Umbilical cord (tissue), 2 donors: ENCODE data around the gene DIAPH2. TPM values are rescaled to one million over a fixed set of nuclear protein-coding genes. Genes with fewer than 3 reads are reported as not detected.
"Not testable (repeated sequence)": the region's sequence is repeated elsewhere in the genome, so short reads cannot be mapped to it uniquely, and the experiment has no call there.

Experiments used
- DNase-seq: peaks from one replicate; pipeline ENCODE4 v3.0.0-alpha.2; 2015; ENCODE audit warnings: low spot score
- total RNA-seq: library from RNA; depleted of rRNA; stranded (reverse); fragments of >200 nt; gene quantifications from one replicate; pipeline ENCODE4 v1.2.3, GENCODE V29; 2014; ENCODE audit warnings: low replicate concordance; ENCODE audit not compliant: insufficient read depth

DIAPH2 gene
- total RNA-seq, 1 donor from 2014 or later = 14.4 TPM

- DNase-seq = no peak
These were observed 30.8 kb downstream of the DIAPH2 start for GRCh38 chrX:96715481-96715880.

- no peak for DNase-seq
These were observed 34.7 kb downstream of the DIAPH2 start for GRCh38 chrX:96719161-96719875.

- no peak for DNase-seq
These were observed 36.7 kb downstream of the DIAPH2 start for GRCh38 chrX:96721354-96721753.

GRCh38 chrX:96722781-96723180, 38.1 kb downstream of the DIAPH2 start:
- peak; percentile 2 for DNase-seq

GRCh38 chrX:96729053-96729452, 44.4 kb downstream of the DIAPH2 start:
- no peak for DNase-seq

- DNase-seq = no peak
These were observed 45.4 kb downstream of the DIAPH2 start for GRCh38 chrX:96729868-96730643.

GRCh38 chrX:96731000-96731399, 46.4 kb downstream of the DIAPH2 start:
- DNase-seq = not testable (repeated sequence)

GRCh38 chrX:96743367-96744073, 58.9 kb downstream of the DIAPH2 start:
- DNase-seq = no peak

- no peak for DNase-seq
These were observed 68.1 kb downstream of the DIAPH2 start for GRCh38 chrX:96752781-96753180.

- no peak for DNase-seq
These were observed 68.6 kb downstream of the DIAPH2 start for GRCh38 chrX:96753230-96753629.

GRCh38 chrX:96756491-96756890, 71.8 kb downstream of the DIAPH2 start:
- no peak for DNase-seq

GRCh38 chrX:96761566-96761965, 76.9 kb downstream of the DIAPH2 start:
- DNase-seq = no peak

- no peak for DNase-seq
These were observed 79.0 kb downstream of the DIAPH2 start for GRCh38 chrX:96763608-96764007.

- DNase-seq = no peak
These were observed 80.2 kb downstream of the DIAPH2 start for GRCh38 chrX:96764864-96765263.

- peak; percentile 12 for DNase-seq
These were observed 85.7 kb downstream of the DIAPH2 start for GRCh38 chrX:96770315-96770714.

- no peak for DNase-seq
These were observed 86.8 kb downstream of the DIAPH2 start for GRCh38 chrX:96771486-96771885.

GRCh38 chrX:96774116-96774515, 89.5 kb downstream of the DIAPH2 start:
- no peak for DNase-seq

GRCh38 chrX:96776966-96777365, 92.3 kb downstream of the DIAPH2 start:
- DNase-seq = no peak

GRCh38 chrX:96791559-96791958, 106.9 kb downstream of the DIAPH2 start:
- DNase-seq = no peak

GRCh38 chrX:96792047-96792446, 107.4 kb downstream of the DIAPH2 start:
- DNase-seq = no peak

- DNase-seq = no peak
These were observed 114.3 kb downstream of the DIAPH2 start for GRCh38 chrX:96798982-96799381.

GRCh38 chrX:96807318-96807717, 122.7 kb downstream of the DIAPH2 start:
- DNase-seq = no peak
